Transverse colon (tissue), 4 donors: Measurements from ENCODE around the gene EDC3.

Experiments used
- EP300 ChIP-seq: sonication (generic); formaldehyde crosslinking; IDR thresholded peaks from one replicate; pipeline ENCODE4 v1.6.1; 2017; ENCODE audit warnings: antibody characterized with exemption, low read depth
- POLR2A ChIP-seq: fragments of 450-650 bp; IDR thresholded peaks from one replicate; pipeline ENCODE4 v1.6.1; 2016; ENCODE audit warnings: antibody characterized with exemption, mild to moderate bottlenecking, moderate library complexity
- POLR2AphosphoS5 ChIP-seq, 3 donors: sonication (generic); formaldehyde crosslinking; IDR thresholded peaks; one replicate each; pipeline ENCODE4 v1.6.1; 2016; ENCODE audit warnings: antibody characterized with exemption in 3 of 3
- TF ChIP-seq, protein P1 (sequence below), 5 experiments: fragments of 200-600 bp in 3 of 5; fragments of 450-650 bp in 2 of 5; sonication (generic) in 3 of 5; IDR thresholded peaks; 1 replicate in 2 of 5; 2 replicates in 3 of 5; pipeline ENCODE4 v1.5.1; 2016 to 2017; ENCODE audit warnings: antibody characterized with exemption in 5 of 5, inconsistent platforms in 3 of 5, mild to moderate bottlenecking in 2 of 5, moderate library complexity in 1 of 5

DNA sequence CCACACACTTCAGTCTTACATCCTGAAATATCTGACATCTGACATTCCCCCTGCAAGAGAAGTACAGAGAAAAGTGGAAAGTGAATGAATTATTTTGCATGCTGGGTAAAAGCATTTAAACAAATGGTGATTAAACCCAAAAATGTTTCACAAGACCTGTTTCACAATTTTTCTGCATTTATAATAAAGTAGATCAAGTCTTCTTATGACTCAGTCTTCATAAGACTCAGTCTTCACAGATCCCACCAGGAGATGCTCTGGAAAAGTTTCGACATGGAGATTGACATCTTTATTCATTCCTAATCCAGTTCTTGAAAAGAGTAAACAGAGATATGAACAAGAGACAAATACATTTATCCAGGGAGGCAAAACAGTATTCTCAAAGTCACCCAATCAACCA, 13.2 kb upstream of the EDC3 start:
- TF ChIP-seq, protein P1, sequence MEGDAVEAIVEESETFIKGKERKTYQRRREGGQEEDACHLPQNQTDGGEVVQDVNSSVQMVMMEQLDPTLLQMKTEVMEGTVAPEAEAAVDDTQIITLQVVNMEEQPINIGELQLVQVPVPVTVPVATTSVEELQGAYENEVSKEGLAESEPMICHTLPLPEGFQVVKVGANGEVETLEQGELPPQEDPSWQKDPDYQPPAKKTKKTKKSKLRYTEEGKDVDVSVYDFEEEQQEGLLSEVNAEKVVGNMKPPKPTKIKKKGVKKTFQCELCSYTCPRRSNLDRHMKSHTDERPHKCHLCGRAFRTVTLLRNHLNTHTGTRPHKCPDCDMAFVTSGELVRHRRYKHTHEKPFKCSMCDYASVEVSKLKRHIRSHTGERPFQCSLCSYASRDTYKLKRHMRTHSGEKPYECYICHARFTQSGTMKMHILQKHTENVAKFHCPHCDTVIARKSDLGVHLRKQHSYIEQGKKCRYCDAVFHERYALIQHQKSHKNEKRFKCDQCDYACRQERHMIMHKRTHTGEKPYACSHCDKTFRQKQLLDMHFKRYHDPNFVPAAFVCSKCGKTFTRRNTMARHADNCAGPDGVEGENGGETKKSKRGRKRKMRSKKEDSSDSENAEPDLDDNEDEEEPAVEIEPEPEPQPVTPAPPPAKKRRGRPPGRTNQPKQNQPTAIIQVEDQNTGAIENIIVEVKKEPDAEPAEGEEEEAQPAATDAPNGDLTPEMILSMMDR (IDR thresholded peaks at IDR 0.05) = no peak
- TF ChIP-seq POLR2A (no peak), POLR2AphosphoS5 (IDR thresholded peaks at IDR 0.05) (no peak), EP300 (no peak)
